Neural cell (in vitro differentiated cells): Measurements from ENCODE around the gene LDLRAD4. TPM values are rescaled to one million over a fixed set of nuclear protein-coding genes. Genes with fewer than 3 reads are reported as not detected.

Source experiments
- H2AFZ ChIP-seq: fragments of 200-600, 300-800 bp; sonication (generic), shearing (Covaris generic); 2 replicates; pipeline ENCODE4 v1.6.0; 2014; ENCODE audit warnings: low read depth, mild to moderate bottlenecking, antibody characterized with exemption, low read length, moderate library complexity
- H3F3A ChIP-seq: fragments of 200-600 bp; shearing (Covaris generic); 2 replicates; pipeline ENCODE4 v1.6.1; 2016; ENCODE audit warnings: mild to moderate bottlenecking, moderate library complexity, mixed read lengths, antibody characterized with exemption, low read length; ENCODE audit not compliant: insufficient read depth, poor library complexity, severe bottlenecking
- H3K27ac ChIP-seq: fragments of 200-600, 300-800 bp; sonication (generic), shearing (Covaris generic); 2 replicates; pipeline ENCODE4 v1.5.1; 2014; ENCODE audit warnings: mild to moderate bottlenecking, low read length, moderate library complexity
- H3K27me3 ChIP-seq: fragments of 300-800, 200-600 bp; sonication (generic), shearing (Covaris generic); 2 replicates; pipeline ENCODE4 v1.6.0; 2014; ENCODE audit warnings: mild to moderate bottlenecking, low read depth, low read length, moderate library complexity; ENCODE audit not compliant: insufficient read depth
- H3K36me3 ChIP-seq: fragments of 300-800, 200-600 bp; sonication (generic), shearing (Covaris generic); 2 replicates; pipeline ENCODE4 v1.5.1; 2014; ENCODE audit warnings: mild to moderate bottlenecking, antibody characterized with exemption, low read length, moderate library complexity; ENCODE audit not compliant: insufficient read depth
- H3K4me2 ChIP-seq: fragments of 300-800, 200-600 bp; sonication (generic), shearing (Covaris generic); 2 replicates; pipeline ENCODE4 v1.6.0; 2014; ENCODE audit warnings: mild to moderate bottlenecking, low read length
- H3K4me3 ChIP-seq: fragments of 300-800, 200-600 bp; sonication (generic), shearing (Covaris generic); 2 replicates; pipeline ENCODE4 v1.5.1; 2014; ENCODE audit warnings: mild to moderate bottlenecking, low read length, moderate library complexity
- H3K79me2 ChIP-seq: fragments of 200-600 bp; shearing (Covaris generic); replicated peaks from 2 replicates; pipeline ENCODE4 v1.6.0; 2014; ENCODE audit warnings: mild to moderate bottlenecking, low read length, moderate library complexity; ENCODE audit not compliant: insufficient read depth
- H3K9ac ChIP-seq: fragments of 300-800, 200-600 bp; sonication (generic), shearing (Covaris generic); 2 replicates; pipeline ENCODE4 v1.6.1; 2016; ENCODE audit warnings: mild to moderate bottlenecking, low read length, mixed read lengths
- H3K9me2 ChIP-seq: fragments of 200-600 bp; shearing (Covaris generic); 2 replicates; pipeline ENCODE4 v1.6.1; 2016; ENCODE audit warnings: mild to moderate bottlenecking, low read length, mixed read lengths; ENCODE audit not compliant: insufficient read depth
- H3K9me3 ChIP-seq: fragments of 200-600, 300-800 bp; sonication (generic), shearing (Covaris generic); 2 replicates; pipeline ENCODE4 v1.6.1; 2016; ENCODE audit warnings: mild to moderate bottlenecking, mixed run types, low read length, moderate library complexity, mixed read lengths
- H4K20me1 ChIP-seq: fragments of 200-600 bp; shearing (Covaris generic); 2 replicates; pipeline ENCODE4 v1.6.1; 2016; ENCODE audit warnings: mild to moderate bottlenecking, mixed run types; ENCODE audit not compliant: insufficient read depth
- EP300 ChIP-seq: fragments of 450-650 bp; conservative IDR thresholded peaks from 2 replicates; pipeline ENCODE4 v1.6.1; 2014; ENCODE audit warnings: antibody characterized with exemption, mild to moderate bottlenecking, moderate library complexity; ENCODE audit not compliant: poor library complexity, severe bottlenecking
- EZH2 ChIP-seq: fragments of 200-600, 300-800 bp; shearing (Covaris generic), sonication (generic); IDR thresholded peaks from 2 replicates; pipeline ENCODE4 v1.6.1; 2014; ENCODE audit warnings: antibody characterized with exemption, low read length, borderline replicate concordance, mild to moderate bottlenecking; ENCODE audit not compliant: insufficient read depth, poor library complexity, severe bottlenecking
- MXI1 ChIP-seq: fragments of 450-650 bp; conservative IDR thresholded peaks from 2 replicates; pipeline ENCODE4 v1.6.1; 2014; ENCODE audit warnings: antibody characterized with exemption, mild to moderate bottlenecking; ENCODE audit not compliant: poor library complexity, severe bottlenecking
- POLR2AphosphoS5 ChIP-seq: IDR thresholded peaks from 2 replicates; pipeline ENCODE4 v1.6.1; 2012
- RAD21 ChIP-seq: fragments of 450-650 bp; conservative IDR thresholded peaks from 2 replicates; pipeline ENCODE4 v1.6.1; 2014; ENCODE audit warnings: antibody characterized with exemption, mild to moderate bottlenecking, moderate library complexity
- REST ChIP-seq: IDR thresholded peaks from 2 replicates; pipeline ENCODE4 v1.6.1; 2012; ENCODE audit warnings: borderline replicate concordance
- SMC3 ChIP-seq: fragments of 450-650 bp; conservative IDR thresholded peaks from 2 replicates; pipeline ENCODE4 v1.6.1; 2014; ENCODE audit warnings: antibody characterized with exemption, mild to moderate bottlenecking, moderate library complexity; ENCODE audit not compliant: poor library complexity
- TAF1 ChIP-seq: IDR thresholded peaks from 2 replicates; pipeline ENCODE4 v1.6.1; 2012; ENCODE audit warnings: low read depth
- polyA plus RNA-seq: library from polyadenylated mRNA; depleted of rRNA; stranded (reverse); fragments of >200 nt; gene quantifications from 2 replicates; pipeline ENCODE4 v1.2.3, GENCODE V29; 2014
- TF ChIP-seq, protein P1 (sequence below): fragments of 450-650 bp; IDR thresholded peaks from 2 replicates; pipeline ENCODE4 v1.5.1; 2014; ENCODE audit warnings: antibody characterized with exemption, mild to moderate bottlenecking, moderate library complexity; ENCODE audit not compliant: poor library complexity, severe bottlenecking

LDLRAD4 gene
- polyA plus RNA-seq, 1 donor from 2014 or later = 3.7 TPM

- Histone ChIP-seq H3K36me3 (no peaks in the 10 kb centered on the region), H3K9me3 (no peaks in the 10 kb centered on the region), H4K20me1 (peaks cover 3% of the 10 kb centered on the region), H3K4me2 (no peak overlapping the region), H3F3A (no peaks in the 10 kb centered on the region), H3K4me3 (no peak overlapping the region), H3K27me3 (no peaks in the 10 kb centered on the region), H3K27ac (no peak overlapping the region), H3K79me2 (no peaks in the 10 kb centered on the region), H2AFZ (no peak overlapping the region), H3K9ac (no peak overlapping the region), H3K9me2 (no peaks in the 10 kb centered on the region)
- TF ChIP-seq EZH2 = no peak
- TF ChIP-seq POLR2AphosphoS5 = no peak
- no peak for TF ChIP-seq SMC3
- no peak for TF ChIP-seq MXI1
- TF ChIP-seq REST = no peak
- TF ChIP-seq, protein P1, sequence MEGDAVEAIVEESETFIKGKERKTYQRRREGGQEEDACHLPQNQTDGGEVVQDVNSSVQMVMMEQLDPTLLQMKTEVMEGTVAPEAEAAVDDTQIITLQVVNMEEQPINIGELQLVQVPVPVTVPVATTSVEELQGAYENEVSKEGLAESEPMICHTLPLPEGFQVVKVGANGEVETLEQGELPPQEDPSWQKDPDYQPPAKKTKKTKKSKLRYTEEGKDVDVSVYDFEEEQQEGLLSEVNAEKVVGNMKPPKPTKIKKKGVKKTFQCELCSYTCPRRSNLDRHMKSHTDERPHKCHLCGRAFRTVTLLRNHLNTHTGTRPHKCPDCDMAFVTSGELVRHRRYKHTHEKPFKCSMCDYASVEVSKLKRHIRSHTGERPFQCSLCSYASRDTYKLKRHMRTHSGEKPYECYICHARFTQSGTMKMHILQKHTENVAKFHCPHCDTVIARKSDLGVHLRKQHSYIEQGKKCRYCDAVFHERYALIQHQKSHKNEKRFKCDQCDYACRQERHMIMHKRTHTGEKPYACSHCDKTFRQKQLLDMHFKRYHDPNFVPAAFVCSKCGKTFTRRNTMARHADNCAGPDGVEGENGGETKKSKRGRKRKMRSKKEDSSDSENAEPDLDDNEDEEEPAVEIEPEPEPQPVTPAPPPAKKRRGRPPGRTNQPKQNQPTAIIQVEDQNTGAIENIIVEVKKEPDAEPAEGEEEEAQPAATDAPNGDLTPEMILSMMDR = no peak
- TF ChIP-seq RAD21 = no peak
- no peak for TF ChIP-seq TAF1
- TF ChIP-seq EP300 = no peak
These were observed 442.7 kb downstream of the LDLRAD4 start for GRCh38 chr18:13661051-13661778.

GRCh38 chr18:13661779-13662256 lies 443.3 kb downstream of the LDLRAD4 start:
- no peak overlapping the region for H3K9ac ChIP-seq
- no peaks in the 10 kb centered on the region for H3F3A ChIP-seq

More at GRCh38 chr18:13661779-13662256, 443.3 kb downstream of the LDLRAD4 start:
- Histone ChIP-seq H4K20me1 (peaks cover 3% of the 10 kb centered on the region), H3K79me2 (no peaks in the 10 kb centered on the region), H3K9me3 (no peaks in the 10 kb centered on the region), H3K27ac (no peak overlapping the region), H3K27me3 (no peaks in the 10 kb centered on the region), H3K4me2 (no peak overlapping the region), H2AFZ (no peak overlapping the region), H3K36me3 (no peaks in the 10 kb centered on the region), H3K9me2 (no peaks in the 10 kb centered on the region), H3K4me3 (no peak overlapping the region)
- TF ChIP-seq EZH2 = no peak
- TF ChIP-seq EP300 = no peak
- TF ChIP-seq TAF1 = no peak
- no peak for TF ChIP-seq POLR2AphosphoS5
- no peak for TF ChIP-seq REST
- no peak for TF ChIP-seq RAD21
- TF ChIP-seq MXI1 = no peak
- TF ChIP-seq, protein P1 = no peak
- no peak for TF ChIP-seq SMC3
